GM12891 (cell line): ENCODE results near the gene KIF26A.

Experiments
- POLR2A ChIP-seq: IDR thresholded peaks from 2 replicates; pipeline ENCODE4 v1.6.1; 2011; ENCODE audit warnings: low read depth, low read length, control low read depth
- POLR2AphosphoS5 ChIP-seq: IDR thresholded peaks from 2 replicates; pipeline ENCODE4 v1.6.1; 2011; ENCODE audit warnings: low read depth, low read length, control low read depth

DNA sequence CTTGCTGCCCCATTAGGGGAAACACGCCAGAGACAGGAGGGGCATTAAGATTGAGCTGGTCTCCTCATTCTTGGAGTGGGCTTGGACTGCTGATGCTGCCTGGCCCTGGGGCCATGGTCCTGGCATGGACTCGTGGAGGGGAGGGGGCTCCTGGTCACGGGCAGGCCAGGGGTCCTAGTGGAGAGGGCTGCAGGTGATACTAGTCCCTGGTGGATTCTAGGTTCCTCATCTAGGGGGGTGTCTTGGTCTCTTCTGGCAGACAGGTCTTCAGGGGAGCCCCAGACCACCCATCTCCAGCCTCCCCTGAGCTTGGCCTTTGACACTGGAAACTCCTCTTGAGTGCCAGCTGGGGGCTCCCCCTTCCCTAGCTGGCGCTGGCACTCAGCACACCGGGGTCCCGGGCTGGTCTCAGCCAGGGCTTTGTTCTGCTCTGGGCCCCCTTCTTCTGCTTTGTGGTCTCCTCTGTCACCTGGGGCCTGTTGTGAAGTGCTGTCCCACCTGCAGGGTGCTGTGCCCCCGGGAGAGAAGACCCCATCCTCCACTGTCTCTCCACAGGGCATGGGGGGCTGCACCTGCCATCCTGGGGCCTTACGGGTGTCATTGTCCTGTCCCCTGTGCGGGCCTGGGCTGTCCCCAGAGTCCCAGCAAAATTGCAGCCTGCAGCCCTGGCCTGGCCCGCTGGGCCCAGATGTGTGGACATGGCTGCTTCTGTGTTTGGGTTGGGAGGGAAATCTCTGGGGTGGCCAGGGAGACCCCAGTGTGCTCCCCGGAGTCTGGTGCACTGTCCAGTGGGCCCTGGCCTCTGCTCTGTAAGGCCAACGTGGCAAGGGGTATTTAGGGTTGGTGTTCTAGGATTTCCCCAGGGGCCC lies 2.3 kb downstream of the KIF26A start:
- TF ChIP-seq POLR2A (no peak), POLR2AphosphoS5 (no peak)
